HG02852 (cell line): ENCODE data around the gene PUS1.

ENCODE experiments used
- ATAC-seq: cut with Tn5 transposase; IDR thresholded peaks from one replicate; pipeline ENCODE4 v1.9.1; 2021; ENCODE audit warnings: mild to moderate bottlenecking, moderate library complexity; ENCODE audit not compliant: unreplicated experiment

The PUS1 gene

DNA sequence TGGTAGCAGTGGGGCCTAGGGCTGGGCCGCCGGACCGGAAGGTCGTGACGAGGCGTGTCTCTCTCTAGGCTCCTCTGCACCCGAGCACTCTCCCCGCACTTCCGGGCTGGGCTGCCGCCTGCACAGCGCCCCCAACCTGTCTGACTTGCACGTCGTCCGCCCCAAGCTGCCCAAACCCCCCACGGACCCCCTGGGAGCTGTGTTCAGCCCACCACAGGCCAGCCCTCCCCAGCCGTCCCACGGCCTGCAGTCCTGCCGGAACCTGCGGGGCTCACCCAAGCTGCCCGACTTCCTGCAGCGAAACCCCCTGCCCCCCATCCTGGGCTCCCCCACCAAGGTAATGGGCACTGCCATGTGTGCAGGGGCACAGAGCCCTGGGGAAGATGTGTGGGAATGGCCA lies 13.3 kb upstream of the PUS1 start:
- no peak for ATAC-seq

DNA sequence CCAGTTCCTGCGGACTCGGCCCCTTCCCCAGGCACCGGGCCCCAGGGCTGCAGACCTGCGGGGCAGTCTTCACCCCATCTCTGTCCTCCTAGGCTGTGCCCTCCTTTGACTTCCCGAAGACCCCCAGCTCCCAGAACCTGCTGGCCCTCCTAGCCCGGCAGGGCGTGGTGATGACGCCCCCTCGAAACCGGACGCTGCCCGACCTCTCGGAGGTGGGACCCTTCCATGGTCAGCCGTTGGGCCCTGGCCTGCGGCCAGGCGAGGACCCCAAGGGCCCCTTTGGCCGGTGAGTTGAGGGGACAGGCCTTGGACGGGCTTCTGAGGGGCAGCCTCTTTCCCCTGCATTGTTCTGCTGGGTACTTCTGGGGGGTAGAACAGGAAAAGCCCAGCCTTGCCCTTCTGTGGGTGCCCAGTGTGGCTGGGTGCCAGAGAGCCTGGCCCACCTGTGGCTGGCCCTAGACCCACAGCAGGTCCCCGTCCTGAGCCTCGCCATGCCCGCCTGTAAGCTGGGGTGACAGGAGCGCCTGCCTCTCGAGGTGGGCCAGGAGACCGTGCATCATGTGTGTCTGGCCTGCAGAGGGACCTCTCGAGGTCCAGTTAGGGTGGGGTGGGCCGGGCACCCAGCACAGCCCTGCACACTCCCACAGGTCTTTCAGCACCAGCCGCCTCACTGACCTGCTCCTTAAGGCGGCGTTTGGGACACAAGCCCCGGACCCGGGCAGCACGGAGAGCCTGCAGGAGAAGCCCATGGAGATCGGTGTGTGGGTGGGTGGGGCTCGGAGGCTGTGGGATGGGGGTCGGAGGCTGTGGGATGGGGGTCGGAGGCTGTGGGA lies 12.6 kb upstream of the PUS1 start:
- no peak for ATAC-seq

DNA sequence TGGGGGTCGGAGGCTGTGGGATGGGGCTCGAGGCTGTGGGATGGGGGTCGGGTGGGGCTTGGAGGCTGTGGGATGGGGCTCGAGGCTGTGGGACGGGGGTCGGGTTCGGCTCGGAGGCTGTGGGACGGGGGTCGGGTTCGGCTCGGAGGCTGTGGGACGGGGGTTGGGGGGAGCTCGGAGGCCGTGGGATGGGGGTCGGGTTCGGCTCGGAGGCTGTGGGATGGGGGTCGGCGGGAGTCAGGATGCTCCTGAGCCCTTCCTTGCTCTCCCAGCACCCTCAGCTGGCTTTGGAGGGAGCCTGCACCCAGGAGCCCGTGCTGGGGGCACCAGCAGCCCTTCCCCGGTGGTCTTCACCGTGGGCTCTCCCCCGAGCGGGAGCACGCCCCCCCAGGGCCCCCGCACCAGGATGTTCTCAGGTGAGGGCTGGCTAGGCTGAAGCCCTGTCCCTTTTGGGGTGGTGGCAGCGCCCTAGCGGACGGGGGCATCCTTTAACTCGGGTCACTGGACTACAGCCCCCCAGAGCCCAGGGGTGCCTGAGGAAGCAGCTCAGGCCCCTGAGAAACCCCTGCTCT lies 11.9 kb upstream of the PUS1 start:
- no peak for ATAC-seq

DNA sequence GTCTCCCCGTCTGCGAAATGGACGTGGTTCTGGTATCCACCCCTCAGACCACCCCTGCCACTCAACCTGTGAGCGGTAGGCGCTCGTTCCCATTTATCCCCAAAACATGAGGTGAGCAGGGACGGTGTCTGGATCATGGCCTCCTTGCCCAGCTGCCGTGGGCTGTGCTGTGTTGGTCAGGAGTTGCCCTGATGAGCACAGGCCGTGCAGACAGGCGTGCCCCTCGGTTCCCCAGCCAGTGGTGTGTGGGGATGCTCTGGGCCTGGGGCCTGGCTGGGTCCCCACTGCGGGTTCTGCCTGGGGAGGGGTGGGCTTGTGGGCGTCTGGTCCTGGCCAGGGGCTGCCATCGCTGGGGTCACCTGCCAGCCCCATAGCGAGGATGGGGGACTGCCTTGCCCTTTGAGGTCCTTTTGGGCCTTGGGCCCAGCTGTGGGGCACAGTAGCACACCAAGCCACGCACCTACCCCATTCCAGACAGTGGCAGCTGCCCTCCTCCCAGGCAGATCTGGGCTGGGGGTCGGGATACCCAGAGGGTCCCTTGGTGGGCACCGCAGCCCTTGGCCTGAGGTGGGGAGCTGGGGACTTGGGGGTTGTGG lies 11.3 kb upstream of the PUS1 start:
- ATAC-seq: no peak

DNA sequence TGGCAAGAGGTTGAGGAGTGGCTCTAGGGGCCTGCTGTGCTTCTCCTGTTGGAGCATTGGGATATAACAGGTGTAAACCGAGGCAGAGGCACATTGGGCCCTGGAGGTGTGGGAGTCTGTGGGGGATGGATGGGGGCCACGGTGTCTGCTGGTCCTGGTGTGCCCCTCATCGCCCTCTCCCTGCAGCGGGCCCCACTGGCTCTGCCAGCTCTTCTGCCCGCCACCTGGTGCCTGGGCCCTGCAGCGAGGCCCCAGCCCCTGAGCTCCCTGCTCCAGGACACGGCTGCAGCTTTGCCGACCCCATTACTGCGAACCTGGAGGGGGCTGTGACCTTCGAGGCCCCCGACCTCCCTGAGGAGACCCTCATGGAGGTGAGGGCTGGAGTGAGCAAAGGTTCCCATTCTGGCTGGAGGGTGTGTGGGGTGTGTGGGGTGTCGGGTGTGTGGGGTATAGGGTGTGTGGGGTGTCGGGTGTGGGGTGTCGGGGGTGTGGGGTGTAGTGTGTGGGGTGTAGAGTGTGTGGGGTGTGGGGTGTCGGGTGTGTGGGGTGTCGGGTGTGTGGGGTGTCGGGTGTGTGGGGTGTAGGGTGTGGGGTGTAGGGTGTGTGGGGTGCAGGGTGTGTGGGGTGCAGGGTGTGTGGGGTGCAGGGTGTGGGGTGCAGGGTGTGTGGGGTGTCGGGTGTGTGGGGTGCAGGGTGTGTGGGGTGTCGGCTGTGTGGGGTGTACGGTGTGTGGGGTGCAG lies 10.6 kb upstream of the PUS1 start:
- ATAC-seq: no peak

DNA sequence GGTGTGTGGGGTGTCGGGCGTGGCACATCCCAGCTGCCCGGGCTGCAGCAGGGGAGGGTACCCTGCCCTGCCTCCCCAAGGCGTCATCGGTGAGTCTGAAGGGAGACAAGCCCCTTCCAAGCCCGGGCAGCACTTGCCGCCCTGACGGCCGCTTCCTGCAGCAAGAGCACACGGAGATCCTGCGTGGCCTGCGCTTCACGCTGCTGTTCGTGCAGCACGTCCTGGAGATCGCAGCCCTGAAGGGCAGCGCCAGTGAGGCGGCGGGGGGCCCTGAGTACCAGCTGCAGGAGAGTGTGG lies 10.1 kb upstream of the PUS1 start:
- no peak for ATAC-seq

DNA sequence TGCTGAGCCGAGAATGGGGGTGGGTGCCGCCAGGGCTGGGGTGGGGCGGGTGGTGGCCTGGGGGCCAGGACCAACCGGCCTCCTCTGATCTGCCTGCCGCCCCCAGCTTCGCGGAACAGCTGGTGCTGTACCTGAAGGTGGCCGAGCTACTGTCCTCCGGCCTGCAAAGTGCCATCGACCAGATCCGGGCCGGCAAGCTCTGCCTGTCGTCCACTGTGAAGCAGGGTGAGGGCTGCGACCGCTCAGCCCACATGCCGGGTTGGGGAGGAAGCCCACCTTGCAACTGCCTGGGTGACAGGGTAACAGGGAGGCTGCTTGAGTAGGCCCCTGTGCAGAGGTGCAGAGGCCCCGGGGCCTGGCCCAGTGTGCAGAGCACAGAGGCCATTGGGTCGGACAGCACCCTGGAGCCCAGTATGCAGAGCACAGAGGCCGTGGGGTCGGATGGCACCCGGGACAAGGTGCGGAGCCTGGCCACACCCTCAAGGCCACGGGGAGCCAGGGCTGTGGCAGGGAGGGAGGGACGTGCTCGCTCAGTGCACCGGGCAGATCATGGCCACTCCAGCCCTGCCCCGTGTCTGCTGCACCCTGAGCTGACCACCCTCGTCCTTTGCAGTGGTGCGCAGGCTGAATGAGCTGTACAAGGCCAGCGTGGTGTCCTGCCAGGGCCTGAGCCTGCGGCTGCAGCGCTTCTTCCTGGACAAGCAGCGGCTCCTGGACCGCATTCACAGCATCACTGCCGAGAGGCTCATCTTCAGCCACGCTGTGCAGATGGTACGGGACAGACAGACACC lies 9.5 kb upstream of the PUS1 start:
- no peak for ATAC-seq

DNA sequence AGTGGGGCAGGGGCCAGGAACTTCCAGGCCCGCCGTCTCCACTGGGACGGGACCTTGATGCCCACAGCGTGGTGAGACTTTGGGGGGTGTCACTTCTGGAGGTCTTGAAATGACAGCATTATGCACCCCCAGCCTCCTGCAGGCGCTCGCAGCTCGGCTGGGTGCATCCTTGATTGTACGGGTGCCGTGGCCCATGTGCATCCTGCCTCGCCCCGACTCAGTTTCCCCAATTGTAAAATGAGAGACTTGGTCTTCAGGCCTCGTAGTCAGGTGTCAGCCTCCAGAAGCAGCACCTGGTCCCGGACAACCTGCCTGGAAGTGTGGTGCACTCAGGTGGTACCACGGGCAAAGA lies 8.9 kb upstream of the PUS1 start:
- ATAC-seq: no peak

DNA sequence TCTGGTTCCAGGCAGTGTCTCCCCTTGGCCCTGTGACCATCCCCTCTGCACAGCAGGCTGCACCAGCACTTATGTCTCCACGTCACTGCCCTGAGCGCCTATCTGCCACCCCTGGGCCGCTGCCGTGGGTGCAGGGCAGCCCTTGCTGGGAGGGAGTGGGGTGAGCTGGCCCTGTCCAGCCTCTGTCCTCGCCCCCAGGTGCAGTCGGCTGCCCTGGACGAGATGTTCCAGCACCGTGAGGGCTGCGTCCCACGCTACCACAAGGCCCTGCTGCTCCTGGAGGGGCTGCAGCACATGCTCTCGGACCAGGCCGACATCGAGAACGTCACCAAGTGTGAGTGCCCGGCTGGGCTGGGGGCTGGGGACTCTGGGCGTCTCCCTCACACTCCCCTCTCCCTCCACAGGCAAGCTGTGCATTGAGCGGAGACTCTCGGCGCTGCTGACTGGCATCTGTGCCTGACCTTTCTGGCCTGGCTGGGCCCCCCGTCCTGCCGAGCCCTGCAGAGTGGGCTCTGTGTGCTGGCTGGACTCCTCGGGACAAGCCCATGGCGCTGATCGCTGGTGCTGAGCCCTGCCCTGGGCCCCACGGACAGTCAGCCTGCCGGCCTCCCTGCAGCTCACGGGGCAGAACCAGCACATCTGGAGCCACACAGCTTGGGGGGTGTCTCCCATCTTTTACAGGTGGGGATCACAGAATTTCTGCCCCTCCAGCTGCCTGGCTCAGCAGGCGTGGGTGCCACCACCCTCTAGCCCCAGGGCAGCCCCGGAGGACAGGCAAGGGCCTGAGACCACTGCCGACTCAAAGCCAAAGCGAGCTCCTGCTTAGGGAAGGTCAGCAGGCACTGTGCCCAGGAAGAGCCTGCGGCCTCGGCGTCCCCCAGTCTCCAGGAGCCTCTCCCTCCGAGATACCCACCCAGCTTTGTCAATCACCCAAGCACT lies 7.9 kb upstream of the PUS1 start:
- no peak for ATAC-seq

DNA sequence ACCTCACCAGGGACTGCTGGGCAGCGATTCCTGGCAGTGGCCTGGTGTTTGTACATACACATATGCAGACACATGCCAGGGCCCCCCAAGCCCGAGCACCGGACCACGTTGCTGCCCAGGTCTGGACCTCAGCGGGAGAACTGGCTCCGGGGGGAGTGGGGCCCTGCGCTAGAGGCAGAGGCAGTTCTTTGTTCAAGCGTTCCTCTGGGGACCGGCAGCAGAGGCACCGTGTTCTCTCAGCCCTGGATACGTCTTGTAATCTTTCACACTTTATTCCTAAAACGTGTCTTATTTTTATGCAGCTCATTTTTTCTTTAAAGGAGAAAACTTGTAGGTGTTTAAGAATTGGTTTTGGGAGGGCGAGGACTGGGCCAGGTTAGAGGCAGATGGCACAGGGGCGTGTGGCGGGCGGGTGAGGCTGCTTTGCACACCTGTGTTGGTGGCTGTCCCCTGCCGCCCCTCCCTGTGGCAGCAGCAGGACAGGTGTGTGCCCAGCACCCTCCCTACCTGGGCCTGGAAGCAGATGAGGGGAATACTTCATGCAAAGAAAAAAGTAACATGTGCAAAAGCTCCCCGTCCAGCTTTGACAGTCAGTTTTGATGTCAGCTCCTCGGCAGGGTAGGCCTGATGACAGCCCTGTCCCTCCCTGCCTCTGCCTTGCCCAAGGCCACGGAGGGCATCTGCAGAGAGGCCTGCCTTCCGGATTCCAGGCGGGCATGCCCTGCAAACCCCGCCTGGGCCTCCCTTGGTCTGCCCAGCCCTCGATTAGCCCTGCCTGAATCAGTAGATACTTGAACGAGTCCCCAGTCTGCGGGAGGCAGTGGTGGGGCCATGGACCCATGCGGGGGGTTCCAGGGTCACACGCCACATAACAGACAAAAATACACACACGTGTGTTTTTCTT lies 7.0 kb upstream of the PUS1 start:
- no peak for ATAC-seq

DNA sequence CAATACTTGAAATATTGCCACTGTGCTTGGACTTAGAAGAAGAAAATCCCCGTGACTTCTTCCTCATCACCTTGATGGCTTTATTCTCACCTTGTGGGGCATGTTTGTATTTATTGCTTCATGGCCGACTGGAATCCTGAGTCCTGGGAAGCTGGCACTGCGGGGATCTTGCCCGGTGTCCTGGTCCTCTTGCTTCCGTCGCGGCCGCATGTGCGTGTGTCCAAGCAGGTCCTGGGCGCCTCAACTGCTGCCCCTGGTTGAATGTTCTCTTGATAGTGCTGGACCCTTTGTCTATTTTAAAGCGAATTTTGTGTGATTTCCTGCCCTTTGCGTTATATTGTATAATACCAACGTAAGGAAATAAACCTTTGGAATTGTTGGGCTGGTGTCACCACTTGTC lies 6.3 kb upstream of the PUS1 start:
- no peak for ATAC-seq

DNA sequence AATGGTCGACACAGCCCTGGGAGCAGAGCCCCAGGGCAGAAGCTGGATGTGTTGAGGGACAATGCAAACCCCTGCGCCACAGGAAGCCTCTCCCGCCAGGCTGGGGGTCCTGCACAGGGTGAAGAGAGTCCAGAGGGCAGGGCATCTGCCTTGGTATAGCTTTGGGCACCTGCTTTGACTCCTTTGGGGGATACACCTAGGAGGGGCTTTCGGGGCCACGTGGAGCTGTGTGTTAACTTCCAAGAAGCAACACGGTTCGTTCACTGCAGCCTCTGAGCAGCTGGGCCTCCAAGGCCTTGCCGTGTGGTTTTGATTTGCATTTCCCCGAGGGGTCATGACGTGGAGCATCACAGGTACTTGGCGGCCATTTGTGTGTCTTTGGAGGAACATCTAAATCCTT lies 5.8 kb upstream of the PUS1 start:
- ATAC-seq: peak; percentile 86

DNA sequence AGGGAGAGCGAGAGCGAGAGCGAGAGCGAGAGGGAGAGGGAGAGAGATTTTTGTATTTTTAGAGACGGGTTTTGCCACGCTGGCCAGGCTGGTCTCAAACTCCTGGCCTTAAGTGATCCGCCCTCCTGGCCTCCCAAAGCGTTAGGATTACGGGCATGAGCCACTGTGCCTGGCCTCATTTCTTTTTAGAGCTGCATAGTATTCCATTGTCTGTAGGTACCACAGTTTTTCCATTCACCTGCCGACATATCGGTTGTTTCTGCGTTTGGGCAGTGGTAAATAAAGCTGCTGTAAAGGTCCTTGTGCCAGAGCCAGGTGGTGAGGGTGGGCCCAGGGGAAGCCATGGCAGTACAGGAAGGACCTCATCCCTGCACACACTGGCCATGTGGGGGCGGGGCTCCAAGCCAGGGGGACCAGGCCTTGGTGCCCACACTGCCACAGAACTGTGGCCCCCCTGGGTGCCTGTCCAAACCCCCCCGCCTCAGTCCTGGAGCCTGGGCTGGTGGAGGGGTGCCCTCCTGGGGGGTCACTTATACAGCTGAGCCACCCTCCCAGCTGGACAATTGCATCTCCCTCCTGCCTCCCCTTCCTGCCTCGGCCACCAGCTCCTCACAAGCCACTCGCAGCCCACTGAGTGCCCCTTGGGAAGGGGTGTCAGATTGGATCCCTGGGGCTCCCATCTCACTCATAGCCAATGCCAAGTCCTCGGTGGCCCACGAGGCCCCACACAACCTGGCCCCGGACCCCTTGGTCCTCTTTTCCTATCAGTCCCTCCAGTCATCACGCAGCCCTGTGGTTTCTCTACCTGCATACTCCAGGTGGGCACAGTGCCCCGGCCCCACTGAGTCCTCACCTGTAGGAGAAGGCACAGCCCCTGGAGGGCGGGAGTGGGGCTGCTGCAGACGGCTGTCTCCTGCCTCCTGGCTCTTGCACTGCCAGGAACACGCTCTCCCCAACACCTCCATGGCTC lies 1.7 kb upstream of the PUS1 start:
- no peak for ATAC-seq

DNA sequence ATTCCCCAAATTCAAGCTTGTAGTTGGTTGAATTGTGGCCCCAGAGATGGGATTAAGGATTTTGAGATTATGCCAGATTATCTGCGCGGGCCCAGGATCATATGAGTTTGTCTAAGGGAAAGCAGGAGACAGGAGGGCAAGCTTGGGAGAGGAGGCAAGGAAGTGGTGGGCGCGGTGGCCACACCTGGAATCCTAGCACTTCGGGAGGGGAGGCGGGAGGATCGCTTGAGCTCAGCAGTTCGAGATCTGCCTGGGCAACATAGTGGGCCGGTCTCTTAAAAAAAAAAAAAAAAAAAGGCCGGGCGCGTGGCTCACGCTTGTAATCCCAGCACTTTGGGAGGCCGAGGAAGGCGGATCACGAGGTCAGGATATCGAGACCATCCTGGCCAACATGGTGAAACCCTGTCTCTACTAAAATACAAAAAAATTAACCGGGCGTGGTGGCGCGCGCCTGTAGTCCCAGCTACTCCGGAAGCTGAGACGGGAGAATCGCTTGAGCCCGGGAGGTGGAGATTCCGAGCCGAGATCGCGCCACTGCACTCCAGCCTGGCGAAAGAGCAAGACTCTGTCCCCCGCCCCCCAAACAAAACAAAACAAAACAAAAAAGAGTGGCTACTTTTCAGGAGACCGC lies 881 bp upstream of the PUS1 start:
- ATAC-seq: peak; percentile 5

DNA sequence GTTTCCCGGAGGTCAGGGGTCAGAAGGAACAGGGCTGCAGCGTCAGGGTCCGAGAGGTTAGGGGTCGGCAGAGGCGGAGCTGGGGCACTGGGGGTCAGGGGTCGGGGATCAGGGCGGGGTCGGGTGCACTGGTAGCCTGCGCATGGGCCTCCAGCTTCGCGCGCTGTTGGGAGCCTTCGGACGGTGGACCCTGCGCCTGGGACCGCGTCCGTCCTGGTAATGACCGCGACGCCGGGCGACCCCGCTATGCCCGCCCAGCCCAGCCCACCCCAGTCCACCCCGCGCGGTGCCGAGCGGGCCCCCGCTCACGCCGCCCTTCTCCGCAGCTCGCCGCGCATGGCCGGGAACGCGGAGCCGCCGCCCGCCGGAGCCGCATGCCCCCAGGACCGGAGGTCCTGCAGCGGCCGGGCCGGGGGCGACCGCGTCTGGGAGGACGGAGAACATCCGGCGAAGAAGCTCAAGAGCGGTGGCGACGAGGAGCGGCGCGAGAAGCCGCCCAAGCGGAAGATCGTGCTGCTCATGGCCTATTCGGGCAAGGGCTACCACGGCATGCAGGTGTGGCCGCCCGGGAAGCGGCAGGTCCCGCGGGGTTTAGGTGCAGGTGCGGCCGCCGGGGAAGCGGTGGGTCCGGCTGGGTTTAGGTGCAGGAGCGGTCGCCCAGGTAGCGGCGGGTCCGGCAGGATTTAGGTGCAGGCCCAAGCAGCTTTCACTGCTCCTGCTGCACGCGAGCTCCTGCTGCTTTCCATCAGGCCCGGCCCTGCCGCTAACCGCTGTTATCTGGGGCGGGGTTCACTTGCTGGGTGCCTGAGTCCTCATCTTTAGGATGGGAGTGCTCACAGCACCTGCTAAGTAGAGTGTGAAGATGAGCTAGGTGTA lies 743 bp downstream of the PUS1 start:
- ATAC-seq: no peak

DNA sequence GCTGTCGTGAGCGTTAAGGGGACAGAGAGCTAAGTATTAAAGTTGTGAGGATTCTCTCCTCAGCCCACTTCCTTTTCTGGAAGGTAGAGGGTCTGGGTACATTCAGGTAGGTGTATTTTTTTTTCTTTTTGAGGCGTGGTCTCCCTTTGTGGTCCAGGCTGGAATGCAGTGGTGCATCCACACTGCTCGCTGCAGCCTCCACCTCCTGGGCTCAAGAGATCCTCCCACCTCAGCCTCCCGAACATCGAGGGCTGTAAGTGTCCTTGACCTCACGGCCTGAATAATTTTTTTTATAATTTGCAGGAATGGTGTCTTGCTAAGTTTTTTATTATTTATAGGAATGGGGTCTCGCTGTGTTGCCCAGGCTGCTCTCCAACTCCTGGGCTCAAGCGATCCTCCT lies 1.4 kb downstream of the PUS1 start:
- ATAC-seq: no peak

DNA sequence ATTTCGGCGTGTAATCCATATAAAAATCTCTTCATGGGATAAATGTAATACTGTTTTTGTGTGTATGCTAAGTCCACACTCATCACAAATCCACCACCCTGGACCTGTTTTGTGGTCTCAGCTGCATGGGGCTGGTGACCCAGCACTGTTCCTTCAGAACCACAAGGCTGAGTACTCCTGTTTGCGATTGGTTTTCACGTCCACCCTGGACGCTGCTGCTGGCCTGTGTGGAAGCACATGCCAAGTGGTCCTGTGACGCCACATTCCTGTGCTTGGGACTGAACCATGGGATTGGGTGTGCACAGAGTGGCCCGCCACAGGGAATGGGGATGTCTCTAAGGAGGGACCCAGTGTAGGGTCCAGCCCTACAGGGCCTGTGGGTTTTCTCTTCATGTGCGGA lies 4.3 kb downstream of the PUS1 start:
- ATAC-seq: no peak
